ENCODE measurements around the gene ELAVL3. TPM values are rescaled to one million over a fixed set of nuclear protein-coding genes. Genes with fewer than 3 reads are reported as not detected.
"Not testable (repeated sequence)": the region's sequence is repeated elsewhere in the genome, so short reads cannot be mapped to it uniquely, and the experiment has no call there.

ELAVL3 gene
- total RNA-seq, 2 donors from 2014 or later, result 0.57 to 1.5 TPM

DNA sequence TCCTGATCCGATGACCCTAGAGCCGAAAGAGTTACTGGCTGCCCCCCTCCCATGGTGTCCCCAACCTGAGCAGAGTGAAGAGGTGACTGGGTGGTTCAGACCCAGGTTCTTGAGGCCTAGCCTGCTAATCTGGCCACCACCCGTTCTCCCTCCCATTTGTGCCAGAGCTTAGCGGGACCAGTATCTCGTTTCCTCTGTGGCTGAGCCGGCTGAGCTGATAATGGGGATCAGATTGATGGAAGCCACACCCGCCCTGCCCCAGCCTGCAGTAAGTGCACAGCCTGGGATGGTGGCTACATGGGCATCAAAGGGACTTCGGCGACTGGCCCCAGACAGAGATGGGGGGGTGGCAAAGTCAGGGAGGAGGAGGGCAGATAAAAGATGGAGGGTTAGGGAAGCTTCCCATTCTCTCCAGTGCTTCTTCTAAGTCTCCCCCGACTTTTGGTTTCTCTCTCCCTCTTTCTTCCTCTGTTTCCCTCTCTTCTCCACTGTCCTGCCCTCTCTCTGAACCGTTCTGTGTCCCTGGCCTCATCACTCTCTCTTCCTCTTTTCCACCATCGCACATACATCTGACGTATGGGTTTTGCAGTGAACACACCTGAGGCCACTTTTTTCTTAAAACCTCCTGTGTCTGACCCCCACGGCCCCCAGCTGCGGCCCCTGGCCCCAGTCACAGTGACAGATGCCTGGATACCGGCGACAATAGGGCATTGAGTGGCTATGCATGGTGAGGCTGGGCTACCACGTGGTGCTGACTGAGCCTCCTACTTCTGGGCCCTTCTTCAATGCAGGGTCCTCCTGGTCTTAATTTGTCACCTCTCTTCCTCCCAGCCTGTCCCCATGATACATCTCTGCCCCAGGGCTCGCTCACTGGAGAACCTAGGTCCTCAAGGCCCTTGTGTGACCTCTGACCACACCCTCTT, 2.4 kb downstream of the ELAVL3 start:
- H3K27ac ChIP-seq, result no peak overlapping the region
- no peak for DNase-seq (ENCODE audit: low spot score)
- peaks cover 21% of the 10 kb centered on the region for H3K27me3 ChIP-seq (replicated peaks; ENCODE audit: insufficient read depth)
- H3K4me3 ChIP-seq, result no peak overlapping the region
- 62% methylated on average over 19 of the region's 19 CpGs for WGBS
- no peaks in the 10 kb centered on the region for H3K9me3 ChIP-seq
- TF ChIP-seq POLR2A (IDR thresholded peaks at IDR 0.05) (no peak), POLR2AphosphoS5 (IDR thresholded peaks at IDR 0.05) (no peak)
- TF ChIP-seq, protein P1, sequence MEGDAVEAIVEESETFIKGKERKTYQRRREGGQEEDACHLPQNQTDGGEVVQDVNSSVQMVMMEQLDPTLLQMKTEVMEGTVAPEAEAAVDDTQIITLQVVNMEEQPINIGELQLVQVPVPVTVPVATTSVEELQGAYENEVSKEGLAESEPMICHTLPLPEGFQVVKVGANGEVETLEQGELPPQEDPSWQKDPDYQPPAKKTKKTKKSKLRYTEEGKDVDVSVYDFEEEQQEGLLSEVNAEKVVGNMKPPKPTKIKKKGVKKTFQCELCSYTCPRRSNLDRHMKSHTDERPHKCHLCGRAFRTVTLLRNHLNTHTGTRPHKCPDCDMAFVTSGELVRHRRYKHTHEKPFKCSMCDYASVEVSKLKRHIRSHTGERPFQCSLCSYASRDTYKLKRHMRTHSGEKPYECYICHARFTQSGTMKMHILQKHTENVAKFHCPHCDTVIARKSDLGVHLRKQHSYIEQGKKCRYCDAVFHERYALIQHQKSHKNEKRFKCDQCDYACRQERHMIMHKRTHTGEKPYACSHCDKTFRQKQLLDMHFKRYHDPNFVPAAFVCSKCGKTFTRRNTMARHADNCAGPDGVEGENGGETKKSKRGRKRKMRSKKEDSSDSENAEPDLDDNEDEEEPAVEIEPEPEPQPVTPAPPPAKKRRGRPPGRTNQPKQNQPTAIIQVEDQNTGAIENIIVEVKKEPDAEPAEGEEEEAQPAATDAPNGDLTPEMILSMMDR (IDR thresholded peaks at IDR 0.05), result no peak
- intact Hi-C loops (cut with DNase I), result no loop called here
- no peaks in the 10 kb centered on the region for H3K4me1 ChIP-seq (replicated peaks)
- no peaks in the 10 kb centered on the region for H3K36me3 ChIP-seq

DNA sequence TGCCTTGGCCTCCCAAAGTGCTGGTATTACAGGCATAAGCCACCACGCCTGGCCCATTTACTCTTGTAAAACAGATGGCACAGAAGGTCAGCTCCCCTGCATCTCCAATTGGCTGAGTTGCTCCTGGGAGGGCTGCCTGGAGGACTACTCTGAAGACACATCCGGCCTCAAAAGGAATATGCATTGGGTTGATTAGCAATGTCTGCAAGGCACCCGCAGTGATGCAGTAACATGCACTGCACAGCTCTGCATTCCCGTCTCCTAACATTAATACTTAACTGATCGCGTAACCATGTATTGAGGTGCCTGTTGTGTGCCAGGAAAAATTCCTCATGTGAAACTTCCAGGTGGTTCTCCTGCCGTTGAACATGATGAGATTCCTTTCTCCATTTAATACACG, 5.0 kb downstream of the ELAVL3 start:
- TF ChIP-seq, protein P1 (IDR thresholded peaks at IDR 0.05), result no peak
- TF ChIP-seq POLR2A (IDR thresholded peaks at IDR 0.05) (no peak), POLR2AphosphoS5 (IDR thresholded peaks at IDR 0.05) (no peak)
- no peak for DNase-seq (ENCODE audit: low spot score)
- no peaks in the 10 kb centered on the region for H3K4me1 ChIP-seq (replicated peaks)
- no peaks in the 10 kb centered on the region for H3K9me3 ChIP-seq
- no peaks in the 10 kb centered on the region for H3K36me3 ChIP-seq
- intact Hi-C loops (cut with DNase I), result no loop called here
- no peak overlapping the region for H3K27ac ChIP-seq
- H3K4me3 ChIP-seq, result no peak overlapping the region
- H3K27me3 ChIP-seq (replicated peaks; ENCODE audit: insufficient read depth), result peaks cover 13% of the 10 kb centered on the region
- whole genome bisulfite sequencing, result 66% methylated on average over 8 of the region's 8 CpGs

DNA sequence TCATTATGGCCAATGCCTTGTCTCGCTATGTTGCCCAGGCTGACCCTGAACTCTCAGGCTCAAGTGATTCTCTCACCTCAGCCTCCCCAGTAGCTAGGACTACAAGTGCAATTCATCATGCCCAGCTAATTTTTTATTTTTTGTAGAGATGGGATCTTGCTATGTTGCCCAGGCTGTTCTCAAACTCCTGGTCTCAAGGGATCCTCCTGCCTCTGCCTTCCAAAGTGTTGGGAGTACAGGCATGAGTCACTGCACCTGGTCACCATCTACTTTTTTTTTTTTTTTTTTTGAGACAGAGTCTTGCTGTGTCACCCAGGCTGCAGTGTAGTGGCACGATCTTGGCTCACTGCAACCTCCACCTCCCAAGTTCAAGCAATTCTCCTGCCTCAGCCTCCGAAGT, 5.5 kb downstream of the ELAVL3 start:
- 88% methylated on average over 3 of the region's 3 CpGs for WGBS

DNA sequence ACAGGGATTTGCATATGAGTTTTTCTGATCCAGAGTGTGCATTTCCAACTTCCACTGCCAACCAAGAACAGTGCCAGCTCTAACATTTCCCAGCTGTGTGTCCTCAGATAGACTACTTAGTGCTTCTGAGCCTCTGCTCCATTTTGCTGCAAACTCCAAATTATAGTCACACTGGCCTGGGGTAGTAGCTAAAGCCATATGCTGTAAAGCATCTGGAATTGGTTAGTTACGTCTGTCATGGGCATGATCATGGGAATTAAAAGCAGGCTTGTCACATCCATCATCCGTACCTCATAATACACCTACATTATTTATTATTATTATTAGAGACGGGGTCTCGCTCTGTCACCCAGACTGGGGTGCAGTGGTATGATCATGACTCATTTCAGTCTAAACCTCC, 7.1 kb downstream of the ELAVL3 start:
- Histone ChIP-seq H3K36me3 (no peaks in the 10 kb centered on the region), H3K27me3 (replicated peaks; ENCODE audit: insufficient read depth) (no peaks in the 10 kb centered on the region), H3K4me1 (replicated peaks) (no peaks in the 10 kb centered on the region), H3K27ac (no peak overlapping the region), H3K4me3 (no peak overlapping the region), H3K9me3 (no peaks in the 10 kb centered on the region)
- intact Hi-C loops (cut with DNase I), result no loop called here
- no peak for DNase-seq (ENCODE audit: low spot score)
- TF ChIP-seq POLR2AphosphoS5 (IDR thresholded peaks at IDR 0.05) (no peak), POLR2A (IDR thresholded peaks at IDR 0.05) (no peak)
- TF ChIP-seq, protein P1 (IDR thresholded peaks at IDR 0.05), result no peak
- 68% methylated on average over 4 of the region's 4 CpGs for WGBS

More for the DNA sequence above, 5.5 kb downstream of the ELAVL3 start:
- intact Hi-C loops (cut with DNase I); H3K4me3 ChIP-seq; H3K4me1 ChIP-seq (replicated peaks); H3K9me3 ChIP-seq; H3K27ac ChIP-seq; H3K36me3 ChIP-seq; H3K27me3 ChIP-seq (replicated peaks; ENCODE audit: insufficient read depth); DNase-seq (ENCODE audit: low spot score): not testable (repeated sequence)

DNA sequence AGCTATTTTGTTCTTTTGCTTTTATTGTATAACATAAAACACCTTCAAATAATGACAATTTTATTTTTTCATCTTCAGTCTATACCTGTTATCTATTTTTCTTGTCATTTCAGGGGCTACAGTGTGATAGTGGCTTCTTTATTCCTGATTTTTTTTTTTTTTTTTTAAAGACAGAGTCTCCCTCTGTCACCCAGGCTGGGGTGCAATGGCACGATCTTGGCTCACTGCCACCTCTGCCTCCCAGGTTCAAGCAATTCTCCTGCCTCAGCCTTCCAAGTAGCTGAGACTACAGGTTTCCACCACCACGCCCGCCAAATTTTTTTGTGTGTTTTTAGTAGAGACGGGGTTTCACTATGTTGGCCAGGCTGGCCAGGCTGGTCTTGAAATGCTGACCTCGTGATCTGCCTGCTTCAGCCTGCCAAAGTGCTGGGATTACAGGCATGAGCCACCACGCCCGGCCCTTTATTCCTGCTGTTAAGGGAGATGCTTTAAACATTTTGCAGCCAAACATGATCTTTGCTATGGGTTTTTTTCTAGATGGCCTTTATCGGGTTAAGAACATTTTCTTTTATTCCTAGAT, 12.5 kb downstream of the ELAVL3 start:
- H3K4me1 ChIP-seq (replicated peaks); H3K4me3 ChIP-seq; DNase-seq (ENCODE audit: low spot score); H3K27me3 ChIP-seq (replicated peaks; ENCODE audit: insufficient read depth); H3K36me3 ChIP-seq; intact Hi-C loops (cut with DNase I); H3K9me3 ChIP-seq; H3K27ac ChIP-seq: not testable (repeated sequence)
- WGBS, result 46% methylated on average over 8 of the region's 8 CpGs
